Smooth muscle cell of the brain vasculature (primary cell): ENCODE results near the gene SMOC2.

Experiments
- DNase-seq: peaks from one replicate; pipeline ENCODE4 v3.0.0-alpha.2; 2012; ENCODE audit warnings: low read depth, low spot score

The SMOC2 gene

GRCh38 chr6:168480481-168480880 is 39.5 kb downstream of the SMOC2 start:
- no peak for DNase-seq

GRCh38 chr6:168485818-168486217 is 44.8 kb downstream of the SMOC2 start:
- no peak for DNase-seq

- DNase-seq: no peak
These were observed 49.8 kb downstream of the SMOC2 start for GRCh38 chr6:168490757-168491156.

GRCh38 chr6:168493976-168494375 is 53.0 kb downstream of the SMOC2 start:
- no peak for DNase-seq

GRCh38 chr6:168494726-168495125 is 53.7 kb downstream of the SMOC2 start:
- no peak for DNase-seq

- DNase-seq: no peak
These were observed 54.1 kb downstream of the SMOC2 start for GRCh38 chr6:168495133-168495532.

- DNase-seq: no peak
These were observed 54.7 kb downstream of the SMOC2 start for GRCh38 chr6:168495636-168496035.

GRCh38 chr6:168496139-168496996 is 55.4 kb downstream of the SMOC2 start:
- no peak for DNase-seq

- DNase-seq: no peak
These were observed 56.0 kb downstream of the SMOC2 start for GRCh38 chr6:168496997-168497331.

GRCh38 chr6:168497381-168497780 is 56.4 kb downstream of the SMOC2 start:
- no peak for DNase-seq

- no peak for DNase-seq
These were observed 57.3 kb downstream of the SMOC2 start for GRCh38 chr6:168498161-168498843.

GRCh38 chr6:168499045-168499650 is 58.2 kb downstream of the SMOC2 start:
- no peak for DNase-seq

GRCh38 chr6:168500519-168500918 is 59.5 kb downstream of the SMOC2 start:
- DNase-seq: no peak

- DNase-seq: no peak
These were observed 60.6 kb downstream of the SMOC2 start for GRCh38 chr6:168501561-168501960.

- no peak for DNase-seq
These were observed 63.4 kb downstream of the SMOC2 start for GRCh38 chr6:168504366-168504765.

- no peak for DNase-seq
These were observed 65.5 kb downstream of the SMOC2 start for GRCh38 chr6:168506460-168506859.

- DNase-seq: no peak
These were observed 66.3 kb downstream of the SMOC2 start for GRCh38 chr6:168507297-168507696.

GRCh38 chr6:168507730-168508129 is 66.7 kb downstream of the SMOC2 start:
- DNase-seq: no peak

- no peak for DNase-seq
These were observed 67.9 kb downstream of the SMOC2 start for GRCh38 chr6:168508903-168509302.

- DNase-seq: no peak
These were observed 72.8 kb downstream of the SMOC2 start for GRCh38 chr6:168513766-168514165.

GRCh38 chr6:168514216-168514615 is 73.2 kb downstream of the SMOC2 start:
- DNase-seq: no peak

GRCh38 chr6:168515376-168515775 is 74.4 kb downstream of the SMOC2 start:
- DNase-seq: no peak
